ENCODE measurements around the gene FZD7. TPM values are rescaled to one million over a fixed set of nuclear protein-coding genes. Genes with fewer than 3 reads are reported as not detected.
A peak's percentile ranks its signal among the peaks of the same experiment; 100 is the strongest.

Gene FZD7
- total and polyA plus RNA-seq, 4 donors = 3.9 to 31.7 (median 8.3) TPM

DNA sequence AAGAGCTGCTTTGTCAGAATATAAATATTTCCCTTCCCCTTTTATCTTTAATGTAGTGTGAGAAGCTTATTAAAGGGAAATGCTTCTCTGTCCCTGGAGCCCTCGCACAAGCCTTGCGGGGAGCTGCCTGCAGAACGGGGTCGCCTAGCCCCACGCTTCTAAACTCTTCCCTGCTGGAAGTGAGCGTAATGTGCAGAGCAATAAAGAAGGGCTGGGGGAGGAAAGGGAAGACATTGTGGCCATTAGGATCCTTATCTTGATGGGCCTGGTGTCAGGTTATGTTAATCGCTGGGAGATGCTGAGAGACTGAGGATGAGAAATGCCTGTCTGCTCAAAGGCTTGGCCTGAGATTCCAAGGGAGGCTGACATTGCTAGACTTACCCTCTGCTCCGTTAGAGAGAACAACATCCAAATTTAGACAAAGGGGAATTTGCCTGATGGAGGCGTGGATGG lies 18.9 kb upstream of the FZD7 start:
- TF ChIP-seq CTCF (IDR thresholded peaks at IDR 0.05; ENCODE audit: control extremely low read depth, extremely low read depth) = no peak
- ATAC-seq (ENCODE audit: insufficient read depth, low FRiP score) = no peak
- no peak overlapping the region for H3K27ac ChIP-seq (ENCODE audit: low read depth in 1 of 2, low read length in 1 of 2)

DNA sequence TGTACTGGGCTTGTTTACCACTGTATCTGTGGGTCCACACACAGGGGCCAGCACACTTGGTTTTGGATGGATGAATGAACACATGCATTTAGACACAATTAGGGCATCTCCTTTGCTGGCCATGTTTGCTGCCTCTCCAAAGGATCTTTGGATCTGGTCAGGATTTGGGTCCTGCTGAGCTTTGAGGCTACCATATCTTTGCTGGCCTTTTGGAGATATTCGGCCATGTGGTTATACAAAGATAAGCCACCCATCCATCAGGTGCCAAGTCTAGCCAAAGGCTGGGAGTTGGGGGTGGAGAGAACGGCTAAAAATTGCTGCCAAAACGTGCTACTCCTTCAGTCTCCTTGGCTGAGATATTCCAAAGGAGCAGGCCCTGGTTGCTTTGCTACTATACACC lies 18.2 kb upstream of the FZD7 start:
- peaks cover 0 to 58% (median 0%) of the 10 kb centered on the region in 5 donors for H3K4me1 ChIP-seq (ENCODE audit: control insufficient read depth in 5 of 5, insufficient read depth in 5 of 5, low read length in 5 of 5)
- WGBS, 2 donors = 79 to 90% methylated on average over 3 of the region's 3 CpGs
- H3K36me3 ChIP-seq (ENCODE audit: control insufficient read depth in 4 of 4, insufficient read depth in 4 of 4, low read length in 4 of 4) = no peaks in the 10 kb centered on the region
- DNase-seq (no peak), ATAC-seq (ENCODE audit: insufficient read depth, low FRiP score) (no peak)
- H3K4me3 ChIP-seq = no peak overlapping the region
- no peak for TF ChIP-seq CTCF (IDR thresholded peaks at IDR 0.05; ENCODE audit: control extremely low read depth, extremely low read depth)
- H3K9ac ChIP-seq (ENCODE audit: insufficient read depth in 1 of 2, low read length in 2 of 2) = no peak overlapping the region
- H3K27ac ChIP-seq (ENCODE audit: low read depth in 1 of 2, low read length in 1 of 2) = no peak overlapping the region
- H3K27me3 ChIP-seq (ENCODE audit: control insufficient read depth in 3 of 3, insufficient read depth in 3 of 3, low read length in 2 of 3) = no peaks in the 10 kb centered on the region
- H3K9me3 ChIP-seq (ENCODE audit: control insufficient read depth in 4 of 4, insufficient read depth in 3 of 4, low read length in 3 of 4) = no peaks in the 10 kb centered on the region

More for the DNA sequence above, 18.9 kb upstream of the FZD7 start:
- Histone ChIP-seq H3K4me1 (ENCODE audit: control insufficient read depth in 5 of 5, insufficient read depth in 5 of 5, low read length in 5 of 5) (peaks cover 0 to 53% (median 0%) of the 10 kb centered on the region in 5 donors), H3K4me3 (no peak overlapping the region), H3K9me3 (ENCODE audit: control insufficient read depth in 4 of 4, insufficient read depth in 3 of 4, low read length in 3 of 4) (no peaks in the 10 kb centered on the region), H3K27me3 (ENCODE audit: control insufficient read depth in 3 of 3, insufficient read depth in 3 of 3, low read length in 2 of 3) (no peaks in the 10 kb centered on the region), H3K36me3 (ENCODE audit: control insufficient read depth in 4 of 4, insufficient read depth in 4 of 4, low read length in 4 of 4) (no peaks in the 10 kb centered on the region), H3K9ac (ENCODE audit: insufficient read depth in 1 of 2, low read length in 2 of 2) (no peak overlapping the region)
- peak; percentile 78 to 98 (median 90) for DNase-seq
- 61 to 69% methylated on average over 9 of the region's 9 CpGs for WGBS, 2 donors

GRCh38 chr2:202016579-202017227 lies 17.0 kb upstream of the FZD7 start:
- DNase-seq = peak in 1 of 3 donors; percentile 22

More at GRCh38 chr2:202016579-202017227, 17.0 kb upstream of the FZD7 start:
- 86 to 94% methylated on average over 5 of the region's 5 CpGs for WGBS, 2 donors
- H3K27ac ChIP-seq (ENCODE audit: low read depth in 1 of 2, low read length in 1 of 2) = no peak overlapping the region
- H3K36me3 ChIP-seq (ENCODE audit: control insufficient read depth in 4 of 4, insufficient read depth in 4 of 4, low read length in 4 of 4) = no peaks in the 10 kb centered on the region
- no peak overlapping the region for H3K9ac ChIP-seq (ENCODE audit: insufficient read depth in 1 of 2, low read length in 2 of 2)
- no peaks in the 10 kb centered on the region for H3K9me3 ChIP-seq (ENCODE audit: control insufficient read depth in 4 of 4, insufficient read depth in 3 of 4, low read length in 3 of 4)
- H3K4me1 ChIP-seq (ENCODE audit: control insufficient read depth in 5 of 5, insufficient read depth in 5 of 5, low read length in 5 of 5) = peaks cover 0 to 58% (median 0%) of the 10 kb centered on the region in 5 donors
- H3K4me3 ChIP-seq = no peak overlapping the region
- no peak for ATAC-seq (ENCODE audit: insufficient read depth, low FRiP score)
- no peaks in the 10 kb centered on the region for H3K27me3 ChIP-seq (ENCODE audit: control insufficient read depth in 3 of 3, insufficient read depth in 3 of 3, low read length in 2 of 3)
- no peak for TF ChIP-seq CTCF (IDR thresholded peaks at IDR 0.05; ENCODE audit: control extremely low read depth, extremely low read depth)
